Gastrocnemius medialis (tissue), 4 donors: ENCODE measurements around the gene UMODL1.

Experiments
- CTCF ChIP-seq, 5 experiments: fragments of 450-650 bp in 3 of 5; fragments of 200-600 bp in 2 of 5; sonication (generic) in 2 of 5; IDR thresholded peaks in 4 of 5; conservative IDR thresholded peaks in 1 of 5; 1 replicate in 4 of 5; 2 replicates in 1 of 5; pipeline ENCODE4 v1.5.1; 2016 to 2019; ENCODE audit warnings: antibody characterized with exemption in 5 of 5, mild to moderate bottlenecking in 3 of 5, moderate library complexity in 3 of 5
- POLR2A ChIP-seq, 2 donors: fragments of 450-650 bp; IDR thresholded peaks; one replicate each; pipeline ENCODE4 v1.6.1; 2017; ENCODE audit warnings: antibody characterized with exemption in 2 of 2, mild to moderate bottlenecking in 2 of 2, moderate library complexity in 2 of 2

- no peak for TF ChIP-seq CTCF (IDR thresholded peaks at IDR 0.05 in 4 of 5, conservative IDR thresholded peaks at IDR 0.05 in 1 of 5)
- TF ChIP-seq POLR2A (IDR thresholded peaks at IDR 0.05): no peak
Observed at GRCh38 chr21:42071146-42071737, at the start of gene UMODL1.
